Bone marrow (tissue), 2 donors: ENCODE results near the gene FBLN7.

Experiments
- DNase-seq, 2 donors: peaks; one replicate each; lab custom pipeline; 2025; lab: John Stamatoyannopoulos, UW

FBLN7 gene

GRCh38 chr2:112140899-112141625, 2.9 kb downstream of the FBLN7 start:
- DNase-seq, result no peak

- no peak for DNase-seq
These were observed 3.4 kb downstream of the FBLN7 start for GRCh38 chr2:112141626-112142007.

GRCh38 chr2:112142525-112143078, 4.4 kb downstream of the FBLN7 start:
- DNase-seq, result no peak

GRCh38 chr2:112143150-112143549, 5.0 kb downstream of the FBLN7 start:
- DNase-seq, result no peak

GRCh38 chr2:112144966-112145365, 6.8 kb downstream of the FBLN7 start:
- DNase-seq, result no peak

GRCh38 chr2:112147382-112148168, 9.4 kb downstream of the FBLN7 start:
- no peak for DNase-seq

GRCh38 chr2:112148477-112148876, 10.3 kb downstream of the FBLN7 start:
- DNase-seq, result no peak

- DNase-seq, result no peak
These were observed 11.0 kb downstream of the FBLN7 start for GRCh38 chr2:112149194-112149593.

- no peak for DNase-seq
These were observed 11.8 kb downstream of the FBLN7 start for GRCh38 chr2:112149866-112150435.

- DNase-seq, result no peak
These were observed 12.3 kb downstream of the FBLN7 start for GRCh38 chr2:112150447-112150846.

- DNase-seq, result no peak
These were observed 12.7 kb downstream of the FBLN7 start for GRCh38 chr2:112150851-112151250.

GRCh38 chr2:112151271-112151670, 13.1 kb downstream of the FBLN7 start:
- no peak for DNase-seq

- DNase-seq, result no peak
These were observed 13.7 kb downstream of the FBLN7 start for GRCh38 chr2:112151701-112152440.

GRCh38 chr2:112152476-112153178, 14.4 kb downstream of the FBLN7 start:
- no peak for DNase-seq

- DNase-seq, result no peak
These were observed 14.9 kb downstream of the FBLN7 start for GRCh38 chr2:112153179-112153490.

- DNase-seq, result no peak
These were observed 15.3 kb downstream of the FBLN7 start for GRCh38 chr2:112153501-112153900.

- DNase-seq, result no peak
These were observed 16.3 kb downstream of the FBLN7 start for GRCh38 chr2:112154246-112155117.

- DNase-seq, result peak in 1 of 2 donors; percentile 30
These were observed 17.4 kb downstream of the FBLN7 start for GRCh38 chr2:112155331-112156151.

GRCh38 chr2:112156152-112156986, 18.2 kb downstream of the FBLN7 start:
- no peak for DNase-seq
